GM19238 (cell line): ENCODE results near the gene GFRAL.
"Not testable (repeated sequence)": the region's sequence is repeated elsewhere in the genome, so short reads cannot be mapped to it uniquely, and the experiment has no call there.

Experiments used
- DNase-seq: peaks from one replicate; pipeline ENCODE4 v3.0.0; 2011; ENCODE audit warnings: low spot score; ENCODE audit not compliant: insufficient read length

GFRAL gene

GRCh38 chr6:55327169-55327568 lies at the start of gene GFRAL:
Gene GFRAL, plus strand, starts transcription at chr6:55327469. Its CDS starts 86 bp downstream, at chr6:55327555.
- DNase-seq: no peak

GRCh38 chr6:55277646-55278045 lies 49.6 kb upstream of the GFRAL start:
- no peak for DNase-seq

- no peak for DNase-seq
Observed at GRCh38 chr6:55281215-55281614, 46.1 kb upstream of the GFRAL start.

- DNase-seq: no peak
Observed at GRCh38 chr6:55282115-55282514, 45.2 kb upstream of the GFRAL start.

GRCh38 chr6:55286824-55287223 lies 40.4 kb upstream of the GFRAL start:
- DNase-seq: no peak

- no peak for DNase-seq
Observed at GRCh38 chr6:55290736-55291135, 36.5 kb upstream of the GFRAL start.

- no peak for DNase-seq
Observed at GRCh38 chr6:55293116-55293515, 34.2 kb upstream of the GFRAL start.

- not testable (repeated sequence) for DNase-seq
Observed at GRCh38 chr6:55297214-55297613, 30.1 kb upstream of the GFRAL start.

GRCh38 chr6:55299286-55299985 lies 27.8 kb upstream of the GFRAL start:
- no peak for DNase-seq

GRCh38 chr6:55304747-55305146 lies 22.5 kb upstream of the GFRAL start:
- no peak for DNase-seq

GRCh38 chr6:55319961-55320695 lies 7.1 kb upstream of the GFRAL start:
- DNase-seq: no peak

- DNase-seq: no peak
Observed at GRCh38 chr6:55320696-55321086, 6.6 kb upstream of the GFRAL start.

GRCh38 chr6:55377150-55377549 lies 49.9 kb downstream of the GFRAL start:
- no peak for DNase-seq

- no peak for DNase-seq
Observed at GRCh38 chr6:55379471-55379870, 52.2 kb downstream of the GFRAL start.

GRCh38 chr6:55379895-55380294 lies 52.6 kb downstream of the GFRAL start:
- DNase-seq: no peak

- no peak for DNase-seq
Observed at GRCh38 chr6:55388211-55388610, 60.9 kb downstream of the GFRAL start.

GRCh38 chr6:55395871-55396270 lies 68.6 kb downstream of the GFRAL start:
- no peak for DNase-seq

- no peak for DNase-seq
Observed at GRCh38 chr6:55397986-55398385, 70.7 kb downstream of the GFRAL start.

- no peak for DNase-seq
Observed at GRCh38 chr6:55399351-55399750, 72.1 kb downstream of the GFRAL start.

GRCh38 chr6:55405474-55406235 lies 78.4 kb downstream of the GFRAL start:
- no peak for DNase-seq

GRCh38 chr6:55410674-55411073 lies 83.4 kb downstream of the GFRAL start:
- DNase-seq: no peak

- DNase-seq: no peak
Observed at GRCh38 chr6:55423933-55424332, 96.7 kb downstream of the GFRAL start.
